Breast epithelium (tissue), 3 donors: ENCODE results near the gene OTOP2.
"Not testable (repeated sequence)": the region's sequence is repeated elsewhere in the genome, so short reads cannot be mapped to it uniquely, and the experiment has no call there.

ENCODE experiments used
- POLR2A ChIP-seq: fragments of 450-650 bp; IDR thresholded peaks from one replicate; pipeline ENCODE4 v1.6.1; 2016; ENCODE audit warnings: antibody characterized with exemption, mild to moderate bottlenecking, moderate library complexity
- TF ChIP-seq, protein P1 (sequence below), 3 donors: fragments of 450-650 bp; IDR thresholded peaks; one replicate each; pipeline ENCODE4 v1.5.1; 2016 to 2017; ENCODE audit warnings: antibody characterized with exemption in 3 of 3, mild to moderate bottlenecking in 3 of 3, moderate library complexity in 3 of 3

DNA sequence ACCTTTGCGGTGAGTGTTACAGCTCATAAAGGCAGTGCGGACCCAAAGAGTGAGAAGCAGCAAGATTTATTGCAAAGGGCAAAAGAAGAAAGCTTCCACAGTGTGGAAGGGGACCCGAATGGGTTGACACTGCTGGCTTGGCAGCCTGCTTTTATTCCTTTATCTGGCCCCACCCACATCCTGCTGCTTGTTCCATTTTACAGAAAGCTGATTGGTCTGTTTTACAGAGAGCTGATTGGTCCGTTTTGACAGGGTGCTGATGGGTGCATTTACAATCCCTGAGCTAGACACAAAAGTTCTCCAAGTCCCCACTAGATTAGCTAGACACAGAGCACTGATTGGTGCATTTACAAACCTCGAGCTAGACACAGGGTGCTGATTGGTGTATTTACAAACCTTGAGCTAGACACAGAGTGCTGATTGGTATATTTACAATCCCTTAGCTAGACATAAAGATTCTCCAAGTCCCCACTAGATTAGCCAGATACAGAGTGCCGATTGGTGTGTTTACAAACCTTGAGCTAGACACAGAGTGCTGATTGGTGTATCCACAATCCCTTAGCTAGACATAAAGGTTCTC, 17.8 kb upstream of the OTOP2 start:
- TF ChIP-seq, protein P1, sequence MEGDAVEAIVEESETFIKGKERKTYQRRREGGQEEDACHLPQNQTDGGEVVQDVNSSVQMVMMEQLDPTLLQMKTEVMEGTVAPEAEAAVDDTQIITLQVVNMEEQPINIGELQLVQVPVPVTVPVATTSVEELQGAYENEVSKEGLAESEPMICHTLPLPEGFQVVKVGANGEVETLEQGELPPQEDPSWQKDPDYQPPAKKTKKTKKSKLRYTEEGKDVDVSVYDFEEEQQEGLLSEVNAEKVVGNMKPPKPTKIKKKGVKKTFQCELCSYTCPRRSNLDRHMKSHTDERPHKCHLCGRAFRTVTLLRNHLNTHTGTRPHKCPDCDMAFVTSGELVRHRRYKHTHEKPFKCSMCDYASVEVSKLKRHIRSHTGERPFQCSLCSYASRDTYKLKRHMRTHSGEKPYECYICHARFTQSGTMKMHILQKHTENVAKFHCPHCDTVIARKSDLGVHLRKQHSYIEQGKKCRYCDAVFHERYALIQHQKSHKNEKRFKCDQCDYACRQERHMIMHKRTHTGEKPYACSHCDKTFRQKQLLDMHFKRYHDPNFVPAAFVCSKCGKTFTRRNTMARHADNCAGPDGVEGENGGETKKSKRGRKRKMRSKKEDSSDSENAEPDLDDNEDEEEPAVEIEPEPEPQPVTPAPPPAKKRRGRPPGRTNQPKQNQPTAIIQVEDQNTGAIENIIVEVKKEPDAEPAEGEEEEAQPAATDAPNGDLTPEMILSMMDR (IDR thresholded peaks at IDR 0.05) = not testable (repeated sequence)
- not testable (repeated sequence) for TF ChIP-seq POLR2A
